Neural crest cell (in vitro differentiated cells): ENCODE data around the gene CCNL1. TPM values are rescaled to one million over a fixed set of nuclear protein-coding genes. Genes with fewer than 3 reads are reported as not detected.

Experiments
- DNase-seq: peaks from one replicate; pipeline ENCODE4 v3.0.0; 2021; ENCODE audit warnings: low read depth, mixed read lengths, low spot score
- H3K27ac Mint-ChIP-seq: one replicate; pipeline ENCODE4 v1.8.0; 2021; ENCODE audit warnings: mild to moderate bottlenecking, mixed read lengths; ENCODE audit not compliant: unreplicated experiment
- H3K27me3 Mint-ChIP-seq: 2 replicates; pipeline ENCODE4 v1.8.0; 2021; ENCODE audit warnings: low read depth, mild to moderate bottlenecking, mixed read lengths
- H3K36me3 Mint-ChIP-seq: 2 replicates; pipeline ENCODE4 v1.8.0; 2021; ENCODE audit warnings: low read depth, mild to moderate bottlenecking, mixed read lengths
- H3K4me1 Mint-ChIP-seq: 2 replicates; pipeline ENCODE4 v1.8.0; 2021; ENCODE audit warnings: mixed read lengths
- H3K4me3 Mint-ChIP-seq: one replicate; pipeline ENCODE4 v1.8.0; 2021; ENCODE audit warnings: mild to moderate bottlenecking, mixed read lengths
- H3K9me3 Mint-ChIP-seq: 2 replicates; pipeline ENCODE4 v1.8.0; 2021; ENCODE audit warnings: mixed read lengths
- total RNA-seq: library from RNA; stranded (reverse); gene quantifications from 2 replicates; pipeline ENCODE4 v1.2.1, GENCODE V29; 2021
- TF ChIP-seq, protein P1 (sequence below): fragments of 200-600 bp; sonication (generic); conservative IDR thresholded peaks from 2 replicates; pipeline ENCODE4 v1.5.0; 2021; ENCODE audit warnings: antibody characterized with exemption, mild to moderate bottlenecking

CCNL1 gene
- total RNA-seq, 1 donor from 2014 or later: 127 TPM

DNA sequence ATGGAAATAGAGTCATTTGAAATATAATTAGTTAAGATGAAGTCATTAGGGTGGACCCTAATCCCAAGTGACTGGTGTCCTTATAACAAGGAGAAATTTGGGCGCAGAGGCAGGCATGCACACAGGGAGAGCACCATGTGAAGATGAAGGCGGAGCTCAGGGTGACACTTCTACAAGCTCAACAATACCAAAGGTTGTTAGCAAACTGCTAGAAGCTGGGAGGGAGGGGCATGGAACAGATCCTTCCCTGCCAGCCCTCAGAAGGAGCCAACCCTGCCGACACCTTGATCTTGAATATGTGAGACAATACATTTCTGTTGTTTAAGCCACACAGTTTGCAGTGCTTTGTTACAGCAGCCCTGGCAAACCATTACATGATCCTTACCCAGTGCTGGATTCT, 57.8 kb downstream of the CCNL1 start:
- Mint-ChIP-seq H3K4me1 (peaks cover 21% of the 10 kb centered on the region), H3K4me3 (no peak overlapping the region), H3K27me3 (no peaks in the 10 kb centered on the region), H3K36me3 (no peaks in the 10 kb centered on the region), H3K27ac (no peak overlapping the region), H3K9me3 (no peaks in the 10 kb centered on the region)
- DNase-seq: no peak
- TF ChIP-seq, protein P1, sequence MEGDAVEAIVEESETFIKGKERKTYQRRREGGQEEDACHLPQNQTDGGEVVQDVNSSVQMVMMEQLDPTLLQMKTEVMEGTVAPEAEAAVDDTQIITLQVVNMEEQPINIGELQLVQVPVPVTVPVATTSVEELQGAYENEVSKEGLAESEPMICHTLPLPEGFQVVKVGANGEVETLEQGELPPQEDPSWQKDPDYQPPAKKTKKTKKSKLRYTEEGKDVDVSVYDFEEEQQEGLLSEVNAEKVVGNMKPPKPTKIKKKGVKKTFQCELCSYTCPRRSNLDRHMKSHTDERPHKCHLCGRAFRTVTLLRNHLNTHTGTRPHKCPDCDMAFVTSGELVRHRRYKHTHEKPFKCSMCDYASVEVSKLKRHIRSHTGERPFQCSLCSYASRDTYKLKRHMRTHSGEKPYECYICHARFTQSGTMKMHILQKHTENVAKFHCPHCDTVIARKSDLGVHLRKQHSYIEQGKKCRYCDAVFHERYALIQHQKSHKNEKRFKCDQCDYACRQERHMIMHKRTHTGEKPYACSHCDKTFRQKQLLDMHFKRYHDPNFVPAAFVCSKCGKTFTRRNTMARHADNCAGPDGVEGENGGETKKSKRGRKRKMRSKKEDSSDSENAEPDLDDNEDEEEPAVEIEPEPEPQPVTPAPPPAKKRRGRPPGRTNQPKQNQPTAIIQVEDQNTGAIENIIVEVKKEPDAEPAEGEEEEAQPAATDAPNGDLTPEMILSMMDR: no peak

- Mint-ChIP-seq H3K36me3 (no peaks in the 10 kb centered on the region), H3K27ac (no peak overlapping the region), H3K9me3 (no peaks in the 10 kb centered on the region), H3K4me3 (no peak overlapping the region), H3K27me3 (no peaks in the 10 kb centered on the region), H3K4me1 (peaks cover 21% of the 10 kb centered on the region)
- DNase-seq: no peak
- TF ChIP-seq, protein P1: no peak
Measured at GRCh38 chr3:157101486-157101885, 58.5 kb downstream of the CCNL1 start.

DNA sequence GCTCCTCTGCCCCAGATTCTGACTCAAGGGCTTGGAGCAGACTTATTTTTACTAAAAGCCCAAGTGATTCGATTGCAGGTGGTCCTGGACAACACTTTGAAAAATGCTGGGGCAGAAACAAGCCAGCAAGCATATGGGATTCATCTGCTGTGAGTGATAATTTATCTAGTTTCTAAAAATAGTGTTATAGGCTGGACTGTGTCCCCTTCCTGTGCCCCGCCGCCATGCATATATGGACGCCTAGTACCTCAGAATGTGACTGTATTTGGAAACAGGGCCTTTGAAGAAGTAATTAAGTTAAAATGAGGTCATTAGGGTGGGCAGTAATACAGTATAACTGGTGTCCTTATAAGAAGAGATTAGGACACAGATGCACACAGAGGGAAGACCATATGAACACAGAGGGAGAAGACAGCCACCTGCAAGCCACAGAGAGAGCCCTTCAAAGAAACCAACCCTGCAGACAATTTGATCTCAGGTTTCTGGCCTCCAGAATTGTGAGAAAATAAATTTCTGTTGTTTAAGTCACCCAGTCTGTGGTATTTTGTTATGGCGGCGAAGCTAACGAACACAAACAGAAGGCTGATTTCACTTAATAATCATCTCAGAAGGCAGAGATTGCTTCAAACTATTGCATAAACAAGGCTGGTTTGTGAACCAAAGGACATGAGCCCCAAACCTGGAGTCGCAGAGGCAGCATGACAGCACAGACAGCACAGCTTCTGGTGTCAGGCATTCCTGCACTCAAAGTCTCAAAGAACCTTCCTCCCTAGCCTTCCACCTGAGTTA, 59.1 kb downstream of the CCNL1 start:
- H3K27ac Mint-ChIP-seq: no peak overlapping the region

GRCh38 chr3:157100096-157100477, 59.9 kb downstream of the CCNL1 start:
- no peaks in the 10 kb centered on the region for H3K27me3 Mint-ChIP-seq
- no peak for DNase-seq
- H3K36me3 Mint-ChIP-seq: no peaks in the 10 kb centered on the region
- H3K4me1 Mint-ChIP-seq: peaks cover 15% of the 10 kb centered on the region
- H3K4me3 Mint-ChIP-seq: no peak overlapping the region
- no peaks in the 10 kb centered on the region for H3K9me3 Mint-ChIP-seq
- no peak overlapping the region for H3K27ac Mint-ChIP-seq
- TF ChIP-seq, protein P1: no peak

More for the DNA sequence above, 59.1 kb downstream of the CCNL1 start:
- Mint-ChIP-seq H3K9me3 (no peaks in the 10 kb centered on the region), H3K4me3 (no peak overlapping the region), H3K36me3 (no peaks in the 10 kb centered on the region), H3K4me1 (peaks cover 21% of the 10 kb centered on the region), H3K27me3 (no peaks in the 10 kb centered on the region)
- TF ChIP-seq, protein P1: no peak
- DNase-seq: no peak

DNA sequence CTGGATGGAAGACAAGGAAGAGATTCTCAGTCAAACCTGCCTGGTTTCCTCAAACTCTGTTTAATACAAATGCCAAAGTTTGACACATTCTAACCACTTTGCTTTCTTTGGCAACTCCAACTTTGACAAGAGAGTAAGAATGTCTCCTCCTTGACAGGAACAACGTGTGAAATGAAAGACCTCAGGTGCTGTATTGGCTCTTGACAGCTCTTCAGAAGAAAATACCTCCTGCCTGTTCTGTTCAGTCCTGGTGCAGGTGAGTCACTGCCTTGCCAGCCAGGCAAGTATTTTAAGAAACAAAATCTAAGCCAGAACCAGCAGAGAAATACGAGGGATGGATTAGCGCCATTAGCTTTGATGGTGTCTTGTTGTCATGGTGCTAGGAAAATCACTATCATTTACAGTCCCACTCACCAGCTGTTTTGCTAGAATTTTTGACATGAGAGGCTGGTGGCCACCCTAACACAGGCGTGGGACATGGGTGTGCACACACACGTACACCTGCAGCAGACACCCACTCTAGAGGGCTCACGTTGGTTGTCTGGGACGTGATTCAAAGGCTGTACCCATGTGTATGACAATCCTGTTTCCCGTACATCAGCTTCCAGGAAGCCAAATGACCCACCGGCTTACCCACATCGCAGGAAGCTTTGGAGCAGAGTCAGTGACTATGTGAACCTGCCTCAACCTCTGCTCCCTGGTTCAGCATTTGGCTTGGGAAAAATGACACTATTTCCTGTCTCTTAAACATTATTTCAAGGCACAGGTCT, 60.4 kb downstream of the CCNL1 start:
- no peaks in the 10 kb centered on the region for H3K9me3 Mint-ChIP-seq
- H3K36me3 Mint-ChIP-seq: no peaks in the 10 kb centered on the region
- TF ChIP-seq, protein P1: no peak
- peaks cover 14% of the 10 kb centered on the region for H3K4me1 Mint-ChIP-seq
- H3K27me3 Mint-ChIP-seq: no peaks in the 10 kb centered on the region
- H3K4me3 Mint-ChIP-seq: no peak overlapping the region
- H3K27ac Mint-ChIP-seq: no peak overlapping the region
- DNase-seq: no peak
